HepG2 (cell line): Measurements from ENCODE around the gene DNAJC7. TPM values are rescaled to one million over a fixed set of nuclear protein-coding genes. Genes with fewer than 3 reads are reported as not detected.
A peak's percentile ranks its signal among the peaks of the same experiment; 100 is the strongest.

Experiments used
- ARID4A ChIP-seq: sonication (generic); formaldehyde crosslinking; IDR thresholded peaks from 2 replicates; pipeline ENCODE4 v1.5.0; 2020; ENCODE audit warnings: mild to moderate bottlenecking, missing genetic modification reagents, borderline replicate concordance
- BRD4 ChIP-seq: sonication (generic); formaldehyde crosslinking; IDR thresholded peaks from 2 replicates; pipeline ENCODE4 v1.4.0; 2020; ENCODE audit warnings: missing genetic modification reagents
- GTF2F1 ChIP-seq: fragments of 150-350 bp; IDR thresholded peaks from 2 replicates; pipeline ENCODE4 v1.6.1; 2014; ENCODE audit warnings: low read length
- HMG20B ChIP-seq: conservative IDR thresholded peaks from 2 replicates; pipeline ENCODE4 v1.6.1; 2016; ENCODE audit warnings: missing genetic modification reagents, missing compliant biosample characterization
- POGZ ChIP-seq: sonication (generic); formaldehyde crosslinking; IDR thresholded peaks from 2 replicates; pipeline ENCODE4 v1.4.0; 2020; ENCODE audit warnings: mild to moderate bottlenecking, missing genetic modification reagents
- PRDM10 ChIP-seq: sonication (generic); formaldehyde crosslinking; IDR thresholded peaks from 2 replicates; pipeline ENCODE4 v1.4.0; 2020; ENCODE audit warnings: low read depth, missing genetic modification reagents
- SMARCC2 ChIP-seq: fragments of 450-650 bp; IDR thresholded peaks from 2 replicates; pipeline ENCODE4 v1.6.1; 2017; ENCODE audit warnings: antibody characterized with exemption, mild to moderate bottlenecking
- SNAPC5 ChIP-seq: sonication (generic); formaldehyde crosslinking; IDR thresholded peaks from 2 replicates; pipeline ENCODE4 v1.8.1; 2023; ENCODE audit warnings: mild to moderate bottlenecking, missing genetic modification reagents, borderline replicate concordance
- ZNF18 ChIP-seq: sonication (generic); formaldehyde crosslinking; IDR thresholded peaks from 2 replicates; pipeline ENCODE4 v1.8.0; 2022; ENCODE audit warnings: mild to moderate bottlenecking, missing genetic modification reagents; ENCODE audit not compliant: insufficient replicate concordance
- ZNF34 ChIP-seq: sonication (generic); formaldehyde crosslinking; IDR thresholded peaks from 2 replicates; pipeline ENCODE4 v1.4.0; 2020; ENCODE audit warnings: mild to moderate bottlenecking, missing genetic modification reagents, borderline replicate concordance
- ZNF790 ChIP-seq: sonication (generic); formaldehyde crosslinking; IDR thresholded peaks from 2 replicates; pipeline ENCODE4 v1.8.0; 2022; ENCODE audit warnings: missing genetic modification reagents, mild to moderate bottlenecking, borderline replicate concordance
- ZNF800 ChIP-seq: sonication (generic); formaldehyde crosslinking; IDR thresholded peaks from 2 replicates; pipeline ENCODE4 v1.4.0; 2020; ENCODE audit warnings: missing genetic modification reagents
- ZNF879 ChIP-seq: sonication (generic); formaldehyde crosslinking; IDR thresholded peaks from 2 replicates; pipeline ENCODE4 v1.8.1; 2023; ENCODE audit warnings: missing genetic modification reagents
- ZNF891 ChIP-seq: sonication (generic); formaldehyde crosslinking; IDR thresholded peaks from 2 replicates; pipeline ENCODE4 v1.5.0; 2020; ENCODE audit warnings: mild to moderate bottlenecking, missing genetic modification reagents
- ZSCAN25 ChIP-seq: sonication (generic); formaldehyde crosslinking; IDR thresholded peaks from 2 replicates; pipeline ENCODE4 v1.8.0; 2022; ENCODE audit warnings: mild to moderate bottlenecking, missing genetic modification reagents
- polyA plus RNA-seq, 8 experiments: library from polyadenylated mRNA; depleted of rRNA in 3 of 8; stranded (reverse) in 7 of 8; unstranded in 1 of 8; fragments of >200 nt; fragmentation: Illumina TruSeq in 4 of 8; extraction: Trizol in 4 of 8; gene quantifications; 2 replicates each; pipeline versions ENCODE4 v1.2.1 to v1.2.3, GENCODE V29; 2011 to 2016; ENCODE audit warnings: low read depth in 4 of 8, missing spikeins in 1 of 8, mixed read lengths in 1 of 8; ENCODE audit not compliant: insufficient read depth in 1 of 8
- total RNA-seq, 5 experiments: library from RNA; depleted of rRNA; stranded (reverse); fragments of >200 nt; fragmentation: Illumina TruSeq; extraction: Trizol; gene quantifications; 2 replicates each; pipeline ENCODE4 v1.2.3, GENCODE V29; 2016; ENCODE audit warnings: low read depth in 1 of 5

Gene DNAJC7
- total and polyA plus RNA-seq, 2 of the 13 experiments (the other 11 are each of a cell fraction or from before 2014, with no cell fraction given): 47.7 to 132 TPM

GRCh38 chr17:41957869-41958439 is 59.3 kb downstream of the DNAJC7 start (continued):
- TF ChIP-seq PRDM10 (CRISPR knock-in tag) (0 out of 2 replicates have a peak, but pooled peaks have one; percentile 0), SNAPC5 (CRISPR knock-in tag) (0 out of 2 replicates have a peak, but pooled peaks have one; percentile 43), ZNF879 (CRISPR knock-in tag) (no peak), ARID4A (CRISPR knock-in tag) (peak; percentile 31; the same call in 1 of the 2 replicates), ZNF34 (CRISPR knock-in tag) (no peak), ZNF891 (CRISPR knock-in tag) (no peak), ZNF790 (CRISPR knock-in tag) (no peak), HMG20B (CRISPR knock-in tag) (no peak), BRD4 (CRISPR knock-in tag) (no peak), GTF2F1 (no peak), POGZ (CRISPR knock-in tag) (peak; percentile 10; the same call in 1 of the 2 replicates), ZNF800 (CRISPR knock-in tag) (0 out of 2 replicates have a peak, but pooled peaks have one; percentile 5), ZSCAN25 (CRISPR knock-in tag) (0 out of 2 replicates have a peak, but pooled peaks have one; percentile 13), SMARCC2 (no peak), ZNF18 (CRISPR knock-in tag) (peak; percentile 24)
